RWPE1 (cell line): ENCODE results near the gene CCSER2.

ENCODE experiments used
- CTCF ChIA-PET: fragments of 350-600 bp; sonication (Branson Sonifier 250); formaldehyde crosslinking; extraction: SDS; loops from one replicate; lab custom pipeline; 2021; lab: Yijun Ruan, JAX
- POLR2A ChIA-PET: fragments of 400-600 bp; formaldehyde crosslinking; extraction: SDS; loops from one replicate; lab custom pipeline; 2020; ENCODE audit warnings: antibody characterized with exemption; ENCODE audit not compliant: low non-redundant PET; lab: Yijun Ruan, JAX
- DNase-seq: peaks from one replicate; pipeline ENCODE4 v3.0.0; 2012; ENCODE audit warnings: low spot score
- H3K27ac ChIP-seq: fragments of 450-650 bp; 2 replicates; pipeline ENCODE4 v1.5.1; 2017
- CTCF ChIP-seq: fragments of 450-650 bp; conservative IDR thresholded peaks from 2 replicates; pipeline ENCODE4 v1.5.1; 2017; ENCODE audit warnings: low read depth, mild to moderate bottlenecking

CCSER2 gene

GRCh38 chr10:84563868-84564267 lies 235.5 kb downstream of the CCSER2 start:
- CTCF ChIA-PET: no interaction called here
- TF ChIP-seq CTCF: no peak
- H3K27ac ChIP-seq: no peak overlapping the region
- no peak for DNase-seq
- POLR2A ChIA-PET: no interaction called here

GRCh38 chr10:84565881-84566582 lies 237.6 kb downstream of the CCSER2 start:
- CTCF ChIA-PET: no interaction called here
- DNase-seq: no peak
- H3K27ac ChIP-seq: no peak overlapping the region
- no peak for TF ChIP-seq CTCF
- POLR2A ChIA-PET: no interaction called here

GRCh38 chr10:84567133-84567532 lies 238.7 kb downstream of the CCSER2 start:
- H3K27ac ChIP-seq: no peak overlapping the region
- CTCF ChIA-PET: no interaction called here
- no peak for DNase-seq
- POLR2A ChIA-PET: no interaction called here
- no peak for TF ChIP-seq CTCF
